ENCODE measurements around the gene TBC1D22A.

DNA sequence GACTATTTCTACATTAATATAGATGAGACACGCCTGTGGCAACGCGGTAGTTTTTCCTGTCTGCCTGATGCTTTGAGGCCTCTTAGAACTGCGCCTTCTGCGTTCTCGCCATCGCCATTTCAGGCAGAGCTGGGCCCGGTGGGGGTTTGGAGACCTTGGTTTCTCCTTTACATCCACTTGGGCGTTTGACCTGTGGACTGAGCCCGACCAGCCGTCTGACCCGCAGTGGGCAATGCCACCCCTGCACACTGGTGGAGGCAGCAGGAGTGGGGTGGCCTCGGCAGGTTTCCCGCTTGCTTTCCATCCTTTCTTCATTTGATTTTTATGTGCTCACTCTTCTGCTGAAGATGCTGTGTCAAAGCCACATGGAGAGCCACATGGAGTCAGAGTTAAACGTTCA is 130.4 kb downstream of the TBC1D22A start:
- no peak for TF ChIP-seq POLR2AphosphoS5 (IDR thresholded peaks at IDR 0.05)
- TF ChIP-seq CTCF (IDR thresholded peaks at IDR 0.05): no peak
- no peak for TF ChIP-seq EP300 (IDR thresholded peaks at IDR 0.05; ENCODE audit: low read depth)

Data from transverse colon (tissue), 4 donors.